ENCODE results near the gene CMSS1.

The CMSS1 gene

GRCh38 chr3:100107221-100107814 is 289.7 kb downstream of the CMSS1 start:
- DNase-seq (ENCODE audit: low spot score): no peak
- TF ChIP-seq CTCF (IDR thresholded peaks at IDR 0.05; ENCODE audit: borderline replicate concordance, control extremely low read depth, extremely low read depth, insufficient read depth, missing control alignments): no peak
- in situ Hi-C loops (cut with MboI; ENCODE audit: low sequenced_read_pairs, unreplicated experiment): no loop called here

GRCh38 chr3:100108464-100109079 is 290.9 kb downstream of the CMSS1 start:
- DNase-seq (ENCODE audit: low spot score): no peak
- TF ChIP-seq CTCF (IDR thresholded peaks at IDR 0.05; ENCODE audit: borderline replicate concordance, control extremely low read depth, extremely low read depth, insufficient read depth, missing control alignments): no peak
- in situ Hi-C loops (cut with MboI; ENCODE audit: low sequenced_read_pairs, unreplicated experiment): no loop called here

- in situ Hi-C loops (cut with MboI; ENCODE audit: low sequenced_read_pairs, unreplicated experiment): no loop called here
- DNase-seq (ENCODE audit: low spot score): no peak
- no peak for TF ChIP-seq CTCF (IDR thresholded peaks at IDR 0.05; ENCODE audit: borderline replicate concordance, control extremely low read depth, extremely low read depth, insufficient read depth, missing control alignments)
Observed at GRCh38 chr3:100110162-100110561, 292.5 kb downstream of the CMSS1 start.

GRCh38 chr3:100111728-100112127 is 294.1 kb downstream of the CMSS1 start:
- no peak for TF ChIP-seq CTCF (IDR thresholded peaks at IDR 0.05; ENCODE audit: borderline replicate concordance, control extremely low read depth, extremely low read depth, insufficient read depth, missing control alignments)
- no peak for DNase-seq (ENCODE audit: low spot score)

GRCh38 chr3:100113723-100114412 is 296.2 kb downstream of the CMSS1 start:
- no peak for DNase-seq (ENCODE audit: low spot score)
- in situ Hi-C loops (cut with MboI; ENCODE audit: low sequenced_read_pairs, unreplicated experiment): no loop called here
- no peak for TF ChIP-seq CTCF (IDR thresholded peaks at IDR 0.05; ENCODE audit: borderline replicate concordance, control extremely low read depth, extremely low read depth, insufficient read depth, missing control alignments)

More at GRCh38 chr3:100111728-100112127, 294.1 kb downstream of the CMSS1 start:
- in situ Hi-C loops (cut with MboI; ENCODE audit: low sequenced_read_pairs, unreplicated experiment): no loop called here

- no peak for DNase-seq (ENCODE audit: low spot score)
- in situ Hi-C loops (cut with MboI; ENCODE audit: low sequenced_read_pairs, unreplicated experiment): no loop called here
- no peak for TF ChIP-seq CTCF (IDR thresholded peaks at IDR 0.05; ENCODE audit: borderline replicate concordance, control extremely low read depth, extremely low read depth, insufficient read depth, missing control alignments)
Observed at GRCh38 chr3:100114413-100115030, 296.9 kb downstream of the CMSS1 start, which contains the start of gene FILIP1L. FILIP1L (minus strand) TSS chr3:100114501.
